ENCODE results near the gene YIPF5. TPM values are rescaled to one million over a fixed set of nuclear protein-coding genes. Genes with fewer than 3 reads are reported as not detected.

The YIPF5 gene
- polyA plus RNA-seq, 4 donors = 57.5 to 90.6 (median 70.4) TPM

GRCh38 chr5:144183254-144183889, 12.9 kb upstream of the YIPF5 start:
- DNase-seq (ENCODE audit: low read depth in 4 of 4, low spot score in 3 of 4) = no peak

GRCh38 chr5:144179226-144179625, 8.8 kb upstream of the YIPF5 start:
- no peak for DNase-seq (ENCODE audit: low read depth in 4 of 4, low spot score in 3 of 4)

GRCh38 chr5:144177548-144177947, 7.1 kb upstream of the YIPF5 start:
- DNase-seq (ENCODE audit: low read depth in 4 of 4, low spot score in 3 of 4) = no peak

- DNase-seq (ENCODE audit: low read depth in 4 of 4, low spot score in 3 of 4) = no peak
These were observed 3.3 kb upstream of the YIPF5 start for GRCh38 chr5:144173766-144174165.

- no peak for DNase-seq (ENCODE audit: low read depth in 4 of 4, low spot score in 3 of 4)
These were observed 569 bp downstream of the YIPF5 start for GRCh38 chr5:144169904-144170275.

GRCh38 chr5:144167998-144168397, 2.5 kb downstream of the YIPF5 start:
- no peak for DNase-seq (ENCODE audit: low read depth in 4 of 4, low spot score in 3 of 4)

GRCh38 chr5:144166696-144167095, 3.8 kb downstream of the YIPF5 start:
- no peak for DNase-seq (ENCODE audit: low read depth in 4 of 4, low spot score in 3 of 4)

- DNase-seq (ENCODE audit: low read depth in 4 of 4, low spot score in 3 of 4) = no peak
These were observed 7.8 kb downstream of the YIPF5 start for GRCh38 chr5:144162686-144163085.

- DNase-seq (ENCODE audit: low read depth in 4 of 4, low spot score in 3 of 4) = no peak
These were observed 13.7 kb downstream of the YIPF5 start for GRCh38 chr5:144156767-144157171.

- DNase-seq (ENCODE audit: low read depth in 4 of 4, low spot score in 3 of 4) = no peak
These were observed 19.4 kb downstream of the YIPF5 start for GRCh38 chr5:144151026-144151425.

GRCh38 chr5:144144956-144145751, 25.3 kb downstream of the YIPF5 start:
- DNase-seq (ENCODE audit: low read depth in 4 of 4, low spot score in 3 of 4) = no peak

GRCh38 chr5:144143625-144144024, 26.8 kb downstream of the YIPF5 start:
- DNase-seq (ENCODE audit: low read depth in 4 of 4, low spot score in 3 of 4) = no peak

- DNase-seq (ENCODE audit: low read depth in 4 of 4, low spot score in 3 of 4) = no peak
These were observed 27.7 kb downstream of the YIPF5 start for GRCh38 chr5:144142824-144143162.

- DNase-seq (ENCODE audit: low read depth in 4 of 4, low spot score in 3 of 4) = no peak
These were observed 28.2 kb downstream of the YIPF5 start for GRCh38 chr5:144142139-144142823.

- no peak for DNase-seq (ENCODE audit: low read depth in 4 of 4, low spot score in 3 of 4)
These were observed 28.9 kb downstream of the YIPF5 start for GRCh38 chr5:144141585-144141984.

GRCh38 chr5:144139586-144139985, 30.9 kb downstream of the YIPF5 start:
- no peak for DNase-seq (ENCODE audit: low read depth in 4 of 4, low spot score in 3 of 4)

- DNase-seq (ENCODE audit: low read depth in 4 of 4, low spot score in 3 of 4) = no peak
These were observed 35.2 kb downstream of the YIPF5 start for GRCh38 chr5:144135113-144135762.

- DNase-seq (ENCODE audit: low read depth in 4 of 4, low spot score in 3 of 4) = no peak
These were observed 36.1 kb downstream of the YIPF5 start for GRCh38 chr5:144134194-144134826.

- no peak for DNase-seq (ENCODE audit: low read depth in 4 of 4, low spot score in 3 of 4)
These were observed 37.3 kb downstream of the YIPF5 start for GRCh38 chr5:144133050-144133633.

- DNase-seq (ENCODE audit: low read depth in 4 of 4, low spot score in 3 of 4) = no peak
These were observed 39.2 kb downstream of the YIPF5 start for GRCh38 chr5:144131261-144131660.
